ENCODE data around the gene RABEP1.

DNA sequence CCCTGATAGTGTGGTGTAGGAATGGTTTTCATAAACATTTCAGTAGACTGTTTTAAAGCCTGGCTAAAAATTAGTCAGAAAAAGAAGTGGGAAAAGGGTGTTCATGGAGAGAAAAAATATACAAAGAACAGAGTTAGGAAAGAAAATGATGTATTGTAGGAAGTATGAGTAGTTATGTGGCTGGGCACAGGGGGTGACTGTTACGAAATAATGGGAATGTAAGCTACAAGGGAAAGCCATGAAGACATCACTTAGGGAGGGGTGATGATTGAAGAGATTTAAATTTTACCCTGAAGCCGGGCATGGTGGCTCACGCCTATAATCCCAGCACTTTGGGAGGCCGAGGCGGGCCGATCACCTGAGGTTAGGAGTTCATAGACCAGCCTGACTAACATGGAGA, 82.1 kb downstream of the RABEP1 start:
- TF ChIP-seq FOXP2 (optimal IDR thresholded peaks at IDR 0.05; ENCODE audit: borderline replicate concordance, extremely low read depth, extremely low read length, insufficient read depth) (no peak), TAF1 (IDR thresholded peaks at IDR 0.05; ENCODE audit: borderline replicate concordance, insufficient read depth, low read length) (no peak)
- TF ChIP-seq, protein P1, sequence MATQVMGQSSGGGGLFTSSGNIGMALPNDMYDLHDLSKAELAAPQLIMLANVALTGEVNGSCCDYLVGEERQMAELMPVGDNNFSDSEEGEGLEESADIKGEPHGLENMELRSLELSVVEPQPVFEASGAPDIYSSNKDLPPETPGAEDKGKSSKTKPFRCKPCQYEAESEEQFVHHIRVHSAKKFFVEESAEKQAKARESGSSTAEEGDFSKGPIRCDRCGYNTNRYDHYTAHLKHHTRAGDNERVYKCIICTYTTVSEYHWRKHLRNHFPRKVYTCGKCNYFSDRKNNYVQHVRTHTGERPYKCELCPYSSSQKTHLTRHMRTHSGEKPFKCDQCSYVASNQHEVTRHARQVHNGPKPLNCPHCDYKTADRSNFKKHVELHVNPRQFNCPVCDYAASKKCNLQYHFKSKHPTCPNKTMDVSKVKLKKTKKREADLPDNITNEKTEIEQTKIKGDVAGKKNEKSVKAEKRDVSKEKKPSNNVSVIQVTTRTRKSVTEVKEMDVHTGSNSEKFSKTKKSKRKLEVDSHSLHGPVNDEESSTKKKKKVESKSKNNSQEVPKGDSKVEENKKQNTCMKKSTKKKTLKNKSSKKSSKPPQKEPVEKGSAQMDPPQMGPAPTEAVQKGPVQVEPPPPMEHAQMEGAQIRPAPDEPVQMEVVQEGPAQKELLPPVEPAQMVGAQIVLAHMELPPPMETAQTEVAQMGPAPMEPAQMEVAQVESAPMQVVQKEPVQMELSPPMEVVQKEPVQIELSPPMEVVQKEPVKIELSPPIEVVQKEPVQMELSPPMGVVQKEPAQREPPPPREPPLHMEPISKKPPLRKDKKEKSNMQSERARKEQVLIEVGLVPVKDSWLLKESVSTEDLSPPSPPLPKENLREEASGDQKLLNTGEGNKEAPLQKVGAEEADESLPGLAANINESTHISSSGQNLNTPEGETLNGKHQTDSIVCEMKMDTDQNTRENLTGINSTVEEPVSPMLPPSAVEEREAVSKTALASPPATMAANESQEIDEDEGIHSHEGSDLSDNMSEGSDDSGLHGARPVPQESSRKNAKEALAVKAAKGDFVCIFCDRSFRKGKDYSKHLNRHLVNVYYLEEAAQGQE (IDR thresholded peaks at IDR 0.05; ENCODE audit: insufficient read depth in 1 of 2, low read depth in 2 of 2, low read length in 2 of 2): no peak
